ENCODE results near the gene TNFAIP2.

DNA sequence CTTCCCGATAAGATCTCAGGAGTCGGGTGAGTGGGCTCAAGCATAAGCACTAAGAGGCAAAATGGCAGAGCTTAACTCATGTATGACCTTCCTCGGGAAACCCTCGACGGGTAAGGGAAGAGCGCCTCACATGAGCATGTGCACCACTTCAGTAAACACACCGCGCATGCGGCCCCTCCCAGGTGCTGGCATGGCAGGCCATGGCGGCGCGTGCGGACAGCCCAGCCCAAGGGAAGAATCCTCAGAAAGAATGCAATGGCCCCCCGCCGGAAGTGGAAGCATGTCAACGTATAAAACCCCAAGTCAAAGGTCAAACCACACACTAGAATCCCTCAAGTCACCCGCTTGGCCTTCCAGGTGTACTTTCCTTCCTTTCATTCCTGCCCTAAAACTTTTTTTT, 6.6 kb upstream of the TNFAIP2 start:
- TF ChIP-seq RAD21 (IDR thresholded peaks at IDR 0.05) (no peak), SP1 (IDR thresholded peaks at IDR 0.05) (no peak), TAF1 (conservative IDR thresholded peaks at IDR 0.05) (no peak), JUND (IDR thresholded peaks at IDR 0.05) (no peak), RXRA (IDR thresholded peaks at IDR 0.05) (no peak), YY1 (IDR thresholded peaks at IDR 0.05) (no peak)
- TF ChIP-seq, protein P1, sequence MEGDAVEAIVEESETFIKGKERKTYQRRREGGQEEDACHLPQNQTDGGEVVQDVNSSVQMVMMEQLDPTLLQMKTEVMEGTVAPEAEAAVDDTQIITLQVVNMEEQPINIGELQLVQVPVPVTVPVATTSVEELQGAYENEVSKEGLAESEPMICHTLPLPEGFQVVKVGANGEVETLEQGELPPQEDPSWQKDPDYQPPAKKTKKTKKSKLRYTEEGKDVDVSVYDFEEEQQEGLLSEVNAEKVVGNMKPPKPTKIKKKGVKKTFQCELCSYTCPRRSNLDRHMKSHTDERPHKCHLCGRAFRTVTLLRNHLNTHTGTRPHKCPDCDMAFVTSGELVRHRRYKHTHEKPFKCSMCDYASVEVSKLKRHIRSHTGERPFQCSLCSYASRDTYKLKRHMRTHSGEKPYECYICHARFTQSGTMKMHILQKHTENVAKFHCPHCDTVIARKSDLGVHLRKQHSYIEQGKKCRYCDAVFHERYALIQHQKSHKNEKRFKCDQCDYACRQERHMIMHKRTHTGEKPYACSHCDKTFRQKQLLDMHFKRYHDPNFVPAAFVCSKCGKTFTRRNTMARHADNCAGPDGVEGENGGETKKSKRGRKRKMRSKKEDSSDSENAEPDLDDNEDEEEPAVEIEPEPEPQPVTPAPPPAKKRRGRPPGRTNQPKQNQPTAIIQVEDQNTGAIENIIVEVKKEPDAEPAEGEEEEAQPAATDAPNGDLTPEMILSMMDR (IDR thresholded peaks at IDR 0.05; ENCODE audit: low read depth, low read length, missing input control) = no peak
- TF ChIP-seq, protein P2, sequence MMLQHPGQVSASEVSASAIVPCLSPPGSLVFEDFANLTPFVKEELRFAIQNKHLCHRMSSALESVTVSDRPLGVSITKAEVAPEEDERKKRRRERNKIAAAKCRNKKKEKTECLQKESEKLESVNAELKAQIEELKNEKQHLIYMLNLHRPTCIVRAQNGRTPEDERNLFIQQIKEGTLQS (IDR thresholded peaks at IDR 0.05) = no peak
- TF ChIP-seq, protein P3, sequence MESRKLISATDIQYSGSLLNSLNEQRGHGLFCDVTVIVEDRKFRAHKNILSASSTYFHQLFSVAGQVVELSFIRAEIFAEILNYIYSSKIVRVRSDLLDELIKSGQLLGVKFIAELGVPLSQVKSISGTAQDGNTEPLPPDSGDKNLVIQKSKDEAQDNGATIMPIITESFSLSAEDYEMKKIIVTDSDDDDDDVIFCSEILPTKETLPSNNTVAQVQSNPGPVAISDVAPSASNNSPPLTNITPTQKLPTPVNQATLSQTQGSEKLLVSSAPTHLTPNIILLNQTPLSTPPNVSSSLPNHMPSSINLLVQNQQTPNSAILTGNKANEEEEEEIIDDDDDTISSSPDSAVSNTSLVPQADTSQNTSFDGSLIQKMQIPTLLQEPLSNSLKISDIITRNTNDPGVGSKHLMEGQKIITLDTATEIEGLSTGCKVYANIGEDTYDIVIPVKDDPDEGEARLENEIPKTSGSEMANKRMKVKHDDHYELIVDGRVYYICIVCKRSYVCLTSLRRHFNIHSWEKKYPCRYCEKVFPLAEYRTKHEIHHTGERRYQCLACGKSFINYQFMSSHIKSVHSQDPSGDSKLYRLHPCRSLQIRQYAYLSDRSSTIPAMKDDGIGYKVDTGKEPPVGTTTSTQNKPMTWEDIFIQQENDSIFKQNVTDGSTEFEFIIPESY (IDR thresholded peaks at IDR 0.05) = no peak
- TF ChIP-seq, protein P4, sequence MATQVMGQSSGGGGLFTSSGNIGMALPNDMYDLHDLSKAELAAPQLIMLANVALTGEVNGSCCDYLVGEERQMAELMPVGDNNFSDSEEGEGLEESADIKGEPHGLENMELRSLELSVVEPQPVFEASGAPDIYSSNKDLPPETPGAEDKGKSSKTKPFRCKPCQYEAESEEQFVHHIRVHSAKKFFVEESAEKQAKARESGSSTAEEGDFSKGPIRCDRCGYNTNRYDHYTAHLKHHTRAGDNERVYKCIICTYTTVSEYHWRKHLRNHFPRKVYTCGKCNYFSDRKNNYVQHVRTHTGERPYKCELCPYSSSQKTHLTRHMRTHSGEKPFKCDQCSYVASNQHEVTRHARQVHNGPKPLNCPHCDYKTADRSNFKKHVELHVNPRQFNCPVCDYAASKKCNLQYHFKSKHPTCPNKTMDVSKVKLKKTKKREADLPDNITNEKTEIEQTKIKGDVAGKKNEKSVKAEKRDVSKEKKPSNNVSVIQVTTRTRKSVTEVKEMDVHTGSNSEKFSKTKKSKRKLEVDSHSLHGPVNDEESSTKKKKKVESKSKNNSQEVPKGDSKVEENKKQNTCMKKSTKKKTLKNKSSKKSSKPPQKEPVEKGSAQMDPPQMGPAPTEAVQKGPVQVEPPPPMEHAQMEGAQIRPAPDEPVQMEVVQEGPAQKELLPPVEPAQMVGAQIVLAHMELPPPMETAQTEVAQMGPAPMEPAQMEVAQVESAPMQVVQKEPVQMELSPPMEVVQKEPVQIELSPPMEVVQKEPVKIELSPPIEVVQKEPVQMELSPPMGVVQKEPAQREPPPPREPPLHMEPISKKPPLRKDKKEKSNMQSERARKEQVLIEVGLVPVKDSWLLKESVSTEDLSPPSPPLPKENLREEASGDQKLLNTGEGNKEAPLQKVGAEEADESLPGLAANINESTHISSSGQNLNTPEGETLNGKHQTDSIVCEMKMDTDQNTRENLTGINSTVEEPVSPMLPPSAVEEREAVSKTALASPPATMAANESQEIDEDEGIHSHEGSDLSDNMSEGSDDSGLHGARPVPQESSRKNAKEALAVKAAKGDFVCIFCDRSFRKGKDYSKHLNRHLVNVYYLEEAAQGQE (IDR thresholded peaks at IDR 0.05) = no peak

Measured in liver (tissue), 3 donors.